GM23338 (cell line): ENCODE results near the gene CDNF. TPM values are rescaled to one million over a fixed set of nuclear protein-coding genes. Genes with fewer than 3 reads are reported as not detected.

Source experiments
- ATAC-seq: fragments of 200-7000 bp; cut with Tn5 transposase; 3 replicates; pipeline ENCODE4 v1.9.1; 2020
- DNase-seq: peaks from one replicate; pipeline ENCODE4 v3.0.0-alpha.2; 2015; ENCODE audit warnings: low spot score
- H2AFZ ChIP-seq: fragments of 200-600 bp; sonication (generic); 2 replicates; pipeline ENCODE4 v1.8.0; 2016; ENCODE audit warnings: antibody characterized with exemption, mild to moderate bottlenecking, moderate library complexity
- H3F3A ChIP-seq: fragments of 200-600 bp; sonication (generic); replicated peaks from 2 replicates; pipeline ENCODE4 v1.8.0; 2017; ENCODE audit warnings: antibody characterized with exemption, mixed run types, low read depth
- H3K27ac ChIP-seq: fragments of 200-600 bp; sonication (generic); 2 replicates; pipeline ENCODE4 v1.6.1; 2016; ENCODE audit warnings: low read depth
- H3K27me3 ChIP-seq: fragments of 200-600 bp; sonication (generic); 2 replicates; pipeline ENCODE4 v1.8.0; 2016; ENCODE audit warnings: mild to moderate bottlenecking, mixed run types, moderate library complexity; ENCODE audit not compliant: insufficient read depth
- H3K36me3 ChIP-seq: fragments of 200-600 bp; sonication (generic); 2 replicates; pipeline ENCODE4 v1.8.0; 2016; ENCODE audit warnings: mild to moderate bottlenecking; ENCODE audit not compliant: insufficient read depth
- H3K4me1 ChIP-seq: fragments of 200-600 bp; sonication (generic); 2 replicates; pipeline ENCODE4 v1.8.0; 2016; ENCODE audit warnings: mild to moderate bottlenecking, moderate library complexity; ENCODE audit not compliant: insufficient read depth
- H3K4me2 ChIP-seq: fragments of 200-600 bp; sonication (generic); 2 replicates; pipeline ENCODE4 v1.7.1; 2017; ENCODE audit warnings: mixed run types
- H3K4me3 ChIP-seq: fragments of 200-600 bp; sonication (generic); 2 replicates; pipeline ENCODE4 v1.6.1; 2016; ENCODE audit warnings: mixed run types
- H3K79me2 ChIP-seq: fragments of 200-600 bp; sonication (generic); replicated peaks from 2 replicates; pipeline ENCODE4 v1.8.0; 2017; ENCODE audit warnings: mild to moderate bottlenecking; ENCODE audit not compliant: insufficient read depth
- H3K9me2 ChIP-seq: fragments of 200-600 bp; sonication (generic); 2 replicates; pipeline ENCODE4 v1.8.0; 2017; ENCODE audit not compliant: insufficient read depth
- H4K20me1 ChIP-seq: fragments of 200-600 bp; sonication (generic); replicated peaks from 2 replicates; pipeline ENCODE4 v1.8.0; 2017; ENCODE audit warnings: mild to moderate bottlenecking; ENCODE audit not compliant: insufficient read depth
- H3K27ac Mint-ChIP-seq: 2 replicates; pipeline ENCODE4 v1.8.0; 2020; ENCODE audit warnings: inconsistent platforms, mild to moderate bottlenecking, moderate library complexity, mixed read lengths
- H3K27me3 Mint-ChIP-seq: 3 replicates; pipeline ENCODE4 v1.8.0; 2022; ENCODE audit warnings: low read depth, mild to moderate bottlenecking, moderate library complexity, mixed read lengths, inconsistent platforms; ENCODE audit not compliant: insufficient read depth, poor library complexity
- H3K36me3 Mint-ChIP-seq: 3 replicates; pipeline ENCODE4 v1.8.0; 2021; ENCODE audit warnings: low read depth, mild to moderate bottlenecking, inconsistent platforms, moderate library complexity, mixed read lengths
- H3K4me1 Mint-ChIP-seq: 3 replicates; pipeline ENCODE4 v1.8.0; 2020; ENCODE audit warnings: mild to moderate bottlenecking, inconsistent platforms, mixed read lengths
- H3K4me3 Mint-ChIP-seq: 3 replicates; pipeline ENCODE4 v1.8.0; 2021; ENCODE audit warnings: moderate library complexity, mild to moderate bottlenecking, inconsistent platforms, mixed read lengths
- H3K9me3 Mint-ChIP-seq: 3 replicates; pipeline ENCODE4 v1.8.0; 2020; ENCODE audit warnings: moderate library complexity, mild to moderate bottlenecking, inconsistent platforms, mixed read lengths
- CREB1 ChIP-seq: fragments of 250-450 bp; sonication (Bioruptor Pico); IDR thresholded peaks from 2 replicates; pipeline ENCODE4 v1.5.0; 2020; ENCODE audit warnings: low read depth, mild to moderate bottlenecking, moderate library complexity
- EZH2 ChIP-seq: fragments of 200-600 bp; sonication (generic); IDR thresholded peaks from one replicate; pipeline ENCODE4 v1.8.0; 2017; ENCODE audit warnings: antibody characterized with exemption, mild to moderate bottlenecking, low read depth; ENCODE audit not compliant: unreplicated experiment
- EZH2phosphoT487 ChIP-seq: fragments of 200-600 bp; sonication (generic); IDR thresholded peaks from one replicate; pipeline ENCODE4 v1.8.1; 2018; ENCODE audit warnings: antibody characterized with exemption; ENCODE audit not compliant: unreplicated experiment
- JUNB ChIP-seq: IDR thresholded peaks from one replicate; pipeline ENCODE4 v1.6.1; 2016; ENCODE audit warnings: antibody characterized with exemption; ENCODE audit not compliant: unreplicated experiment
- NANOG ChIP-seq: IDR thresholded peaks from 2 replicates; pipeline ENCODE4 v1.6.1; 2016; ENCODE audit warnings: antibody characterized with exemption, borderline replicate concordance
- POLR2AphosphoS5 ChIP-seq: IDR thresholded peaks from 2 replicates; pipeline ENCODE4 v1.6.1; 2016; ENCODE audit warnings: antibody characterized with exemption, low read depth
- STAT1 ChIP-seq: IDR thresholded peaks from one replicate; pipeline ENCODE4 v1.6.1; 2016; ENCODE audit warnings: antibody characterized with exemption; ENCODE audit not compliant: unreplicated experiment
- ZNF114 ChIP-seq: fragments of 250-450 bp; sonication (Bioruptor Pico); IDR thresholded peaks from 2 replicates; pipeline ENCODE4 v1.5.0; 2020; ENCODE audit warnings: mild to moderate bottlenecking, moderate library complexity
- ZNF331 ChIP-seq: fragments of 250-450 bp; sonication (Bioruptor Pico); IDR thresholded peaks from 2 replicates; pipeline ENCODE4 v1.5.0; 2020; ENCODE audit warnings: low read depth, mild to moderate bottlenecking, moderate library complexity
- polyA plus RNA-seq: library from polyadenylated mRNA; unstranded; fragments of >200 nt; fragmentation: Nextera tagmentation; extraction: Ambion mirVana; gene quantifications from 2 replicates; pipeline ENCODE4 v1.2.1, GENCODE V29; 2016
- total RNA-seq: library from RNA; depleted of rRNA; stranded (reverse); fragments of >200 nt; shearing (Covaris generic); gene quantifications from 2 replicates; pipeline ENCODE4 v1.2.3, GENCODE V29; 2014
- TF ChIP-seq, protein P1 (sequence below), 2 experiments: fragments of 200-600 bp in 1 of 2; sonication (generic) in 1 of 2; conservative IDR thresholded peaks; 2 replicates each; pipeline versions ENCODE4 v1.5.1 to v1.6.1; 2016 to 2017; ENCODE audit warnings: antibody characterized with exemption in 2 of 2, low read depth in 2 of 2, mild to moderate bottlenecking in 2 of 2, moderate library complexity in 1 of 2
- TF ChIP-seq, protein P2 (sequence below): IDR thresholded peaks from 2 replicates; pipeline ENCODE4 v1.6.1; 2016; ENCODE audit warnings: antibody characterized with exemption
- TF ChIP-seq, protein P3 (sequence below): fragments of 250-450 bp; sonication (Bioruptor Pico); IDR thresholded peaks from 2 replicates; pipeline ENCODE4 v1.5.0; 2020; ENCODE audit warnings: mild to moderate bottlenecking, moderate library complexity
- TF ChIP-seq, protein P4 (sequence below): IDR thresholded peaks from one replicate; pipeline ENCODE4 v1.6.1; 2018; ENCODE audit warnings: antibody characterized with exemption; ENCODE audit not compliant: unreplicated experiment

Gene CDNF
- total and polyA plus RNA-seq, 2 experiments from 2014 or later: 0.26 to 1.1 TPM

DNA sequence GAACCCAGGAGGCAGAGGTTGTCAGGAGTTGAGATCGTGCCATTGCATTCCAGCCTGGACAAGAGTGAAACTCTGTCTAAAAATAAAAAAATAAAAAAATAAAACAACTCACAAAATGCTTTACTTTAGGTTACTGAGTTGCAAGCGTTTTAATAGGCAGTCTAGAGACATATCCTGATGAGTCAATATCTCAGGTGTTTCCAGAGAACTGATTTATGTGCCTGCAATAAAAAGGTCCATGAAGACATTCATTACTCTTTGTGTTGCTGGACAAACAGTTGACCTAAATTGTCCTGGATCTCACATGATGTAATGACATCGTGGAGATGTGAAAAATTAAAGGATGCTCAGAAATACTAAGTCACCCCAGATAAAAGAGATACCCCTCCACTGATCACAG lies 31.5 kb downstream of the CDNF start:
- no peaks in the 10 kb centered on the region for H4K20me1 ChIP-seq
- Mint-ChIP-seq H3K4me1 (peaks cover 3% of the 10 kb centered on the region; the same call in 2 of the 3 replicates), H3K36me3 (no peaks in the 10 kb centered on the region), H3K27ac (no peak overlapping the region), H3K4me3 (no peak overlapping the region), H3K27me3 (peaks cover 2% of the 10 kb centered on the region), H3K9me3 (no peaks in the 10 kb centered on the region; the same call in 2 of the 3 replicates)
- H3K9me2 ChIP-seq: no peaks in the 10 kb centered on the region
- H3F3A ChIP-seq: no peaks in the 10 kb centered on the region
- DNase-seq (no peak), ATAC-seq (no peak)
- no peak for TF ChIP-seq NANOG
- TF ChIP-seq ZNF331 (CRISPR knock-in tag): no peak
- no peak for TF ChIP-seq STAT1
- no peak for TF ChIP-seq POLR2AphosphoS5
- TF ChIP-seq, protein P1, sequence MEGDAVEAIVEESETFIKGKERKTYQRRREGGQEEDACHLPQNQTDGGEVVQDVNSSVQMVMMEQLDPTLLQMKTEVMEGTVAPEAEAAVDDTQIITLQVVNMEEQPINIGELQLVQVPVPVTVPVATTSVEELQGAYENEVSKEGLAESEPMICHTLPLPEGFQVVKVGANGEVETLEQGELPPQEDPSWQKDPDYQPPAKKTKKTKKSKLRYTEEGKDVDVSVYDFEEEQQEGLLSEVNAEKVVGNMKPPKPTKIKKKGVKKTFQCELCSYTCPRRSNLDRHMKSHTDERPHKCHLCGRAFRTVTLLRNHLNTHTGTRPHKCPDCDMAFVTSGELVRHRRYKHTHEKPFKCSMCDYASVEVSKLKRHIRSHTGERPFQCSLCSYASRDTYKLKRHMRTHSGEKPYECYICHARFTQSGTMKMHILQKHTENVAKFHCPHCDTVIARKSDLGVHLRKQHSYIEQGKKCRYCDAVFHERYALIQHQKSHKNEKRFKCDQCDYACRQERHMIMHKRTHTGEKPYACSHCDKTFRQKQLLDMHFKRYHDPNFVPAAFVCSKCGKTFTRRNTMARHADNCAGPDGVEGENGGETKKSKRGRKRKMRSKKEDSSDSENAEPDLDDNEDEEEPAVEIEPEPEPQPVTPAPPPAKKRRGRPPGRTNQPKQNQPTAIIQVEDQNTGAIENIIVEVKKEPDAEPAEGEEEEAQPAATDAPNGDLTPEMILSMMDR (conservative IDR thresholded peaks at IDR 0.05; ENCODE audit: low read depth in 2 of 2): no peak
- TF ChIP-seq, protein P2, sequence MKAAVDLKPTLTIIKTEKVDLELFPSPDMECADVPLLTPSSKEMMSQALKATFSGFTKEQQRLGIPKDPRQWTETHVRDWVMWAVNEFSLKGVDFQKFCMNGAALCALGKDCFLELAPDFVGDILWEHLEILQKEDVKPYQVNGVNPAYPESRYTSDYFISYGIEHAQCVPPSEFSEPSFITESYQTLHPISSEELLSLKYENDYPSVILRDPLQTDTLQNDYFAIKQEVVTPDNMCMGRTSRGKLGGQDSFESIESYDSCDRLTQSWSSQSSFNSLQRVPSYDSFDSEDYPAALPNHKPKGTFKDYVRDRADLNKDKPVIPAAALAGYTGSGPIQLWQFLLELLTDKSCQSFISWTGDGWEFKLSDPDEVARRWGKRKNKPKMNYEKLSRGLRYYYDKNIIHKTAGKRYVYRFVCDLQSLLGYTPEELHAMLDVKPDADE: no peak
- TF ChIP-seq JUNB: no peak
- TF ChIP-seq, protein P3, sequence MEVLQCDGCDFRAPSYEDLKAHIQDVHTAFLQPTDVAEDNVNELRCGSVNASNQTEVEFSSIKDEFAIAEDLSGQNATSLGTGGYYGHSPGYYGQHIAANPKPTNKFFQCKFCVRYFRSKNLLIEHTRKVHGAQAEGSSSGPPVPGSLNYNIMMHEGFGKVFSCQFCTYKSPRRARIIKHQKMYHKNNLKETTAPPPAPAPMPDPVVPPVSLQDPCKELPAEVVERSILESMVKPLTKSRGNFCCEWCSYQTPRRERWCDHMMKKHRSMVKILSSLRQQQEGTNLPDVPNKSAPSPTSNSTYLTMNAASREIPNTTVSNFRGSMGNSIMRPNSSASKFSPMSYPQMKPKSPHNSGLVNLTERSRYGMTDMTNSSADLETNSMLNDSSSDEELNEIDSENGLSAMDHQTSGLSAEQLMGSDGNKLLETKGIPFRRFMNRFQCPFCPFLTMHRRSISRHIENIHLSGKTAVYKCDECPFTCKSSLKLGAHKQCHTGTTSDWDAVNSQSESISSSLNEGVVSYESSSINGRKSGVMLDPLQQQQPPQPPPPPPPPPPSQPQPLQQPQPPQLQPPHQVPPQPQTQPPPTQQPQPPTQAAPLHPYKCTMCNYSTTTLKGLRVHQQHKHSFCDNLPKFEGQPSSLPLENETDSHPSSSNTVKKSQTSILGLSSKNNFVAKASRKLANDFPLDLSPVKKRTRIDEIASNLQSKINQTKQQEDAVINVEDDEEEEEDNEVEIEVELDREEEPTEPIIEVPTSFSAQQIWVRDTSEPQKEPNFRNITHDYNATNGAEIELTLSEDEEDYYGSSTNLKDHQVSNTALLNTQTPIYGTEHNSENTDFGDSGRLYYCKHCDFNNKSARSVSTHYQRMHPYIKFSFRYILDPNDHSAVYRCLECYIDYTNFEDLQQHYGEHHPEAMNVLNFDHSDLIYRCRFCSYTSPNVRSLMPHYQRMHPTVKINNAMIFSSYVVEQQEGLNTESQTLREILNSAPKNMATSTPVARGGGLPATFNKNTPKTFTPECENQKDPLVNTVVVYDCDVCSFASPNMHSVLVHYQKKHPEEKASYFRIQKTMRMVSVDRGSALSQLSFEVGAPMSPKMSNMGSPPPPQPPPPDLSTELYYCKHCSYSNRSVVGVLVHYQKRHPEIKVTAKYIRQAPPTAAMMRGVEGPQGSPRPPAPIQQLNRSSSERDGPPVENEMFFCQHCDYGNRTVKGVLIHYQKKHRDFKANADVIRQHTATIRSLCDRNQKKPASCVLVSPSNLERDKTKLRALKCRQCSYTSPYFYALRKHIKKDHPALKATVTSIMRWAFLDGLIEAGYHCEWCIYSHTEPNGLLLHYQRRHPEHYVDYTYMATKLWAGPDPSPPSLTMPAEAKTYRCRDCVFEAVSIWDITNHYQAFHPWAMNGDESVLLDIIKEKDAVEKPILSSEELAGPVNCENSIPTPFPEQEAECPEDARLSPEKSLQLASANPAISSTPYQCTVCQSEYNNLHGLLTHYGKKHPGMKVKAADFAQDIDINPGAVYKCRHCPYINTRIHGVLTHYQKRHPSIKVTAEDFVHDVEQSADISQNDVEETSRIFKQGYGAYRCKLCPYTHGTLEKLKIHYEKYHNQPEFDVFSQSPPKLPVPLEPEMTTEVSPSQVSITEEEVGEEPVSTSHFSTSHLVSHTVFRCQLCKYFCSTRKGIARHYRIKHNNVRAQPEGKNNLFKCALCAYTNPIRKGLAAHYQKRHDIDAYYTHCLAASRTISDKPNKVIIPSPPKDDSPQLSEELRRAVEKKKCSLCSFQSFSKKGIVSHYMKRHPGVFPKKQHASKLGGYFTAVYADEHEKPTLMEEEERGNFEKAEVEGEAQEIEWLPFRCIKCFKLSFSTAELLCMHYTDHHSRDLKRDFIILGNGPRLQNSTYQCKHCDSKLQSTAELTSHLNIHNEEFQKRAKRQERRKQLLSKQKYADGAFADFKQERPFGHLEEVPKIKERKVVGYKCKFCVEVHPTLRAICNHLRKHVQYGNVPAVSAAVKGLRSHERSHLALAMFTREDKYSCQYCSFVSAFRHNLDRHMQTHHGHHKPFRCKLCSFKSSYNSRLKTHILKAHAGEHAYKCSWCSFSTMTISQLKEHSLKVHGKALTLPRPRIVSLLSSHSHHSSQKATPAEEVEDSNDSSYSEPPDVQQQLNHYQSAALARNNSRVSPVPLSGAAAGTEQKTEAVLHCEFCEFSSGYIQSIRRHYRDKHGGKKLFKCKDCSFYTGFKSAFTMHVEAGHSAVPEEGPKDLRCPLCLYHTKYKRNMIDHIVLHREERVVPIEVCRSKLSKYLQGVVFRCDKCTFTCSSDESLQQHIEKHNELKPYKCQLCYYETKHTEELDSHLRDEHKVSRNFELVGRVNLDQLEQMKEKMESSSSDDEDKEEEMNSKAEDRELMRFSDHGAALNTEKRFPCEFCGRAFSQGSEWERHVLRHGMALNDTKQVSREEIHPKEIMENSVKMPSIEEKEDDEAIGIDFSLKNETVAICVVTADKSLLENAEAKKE (CRISPR knock-in tag): no peak
- TF ChIP-seq ZNF114 (CRISPR knock-in tag): no peak
- TF ChIP-seq CREB1 (CRISPR knock-in tag): no peak
- TF ChIP-seq EZH2: no peak
- TF ChIP-seq, protein P4, sequence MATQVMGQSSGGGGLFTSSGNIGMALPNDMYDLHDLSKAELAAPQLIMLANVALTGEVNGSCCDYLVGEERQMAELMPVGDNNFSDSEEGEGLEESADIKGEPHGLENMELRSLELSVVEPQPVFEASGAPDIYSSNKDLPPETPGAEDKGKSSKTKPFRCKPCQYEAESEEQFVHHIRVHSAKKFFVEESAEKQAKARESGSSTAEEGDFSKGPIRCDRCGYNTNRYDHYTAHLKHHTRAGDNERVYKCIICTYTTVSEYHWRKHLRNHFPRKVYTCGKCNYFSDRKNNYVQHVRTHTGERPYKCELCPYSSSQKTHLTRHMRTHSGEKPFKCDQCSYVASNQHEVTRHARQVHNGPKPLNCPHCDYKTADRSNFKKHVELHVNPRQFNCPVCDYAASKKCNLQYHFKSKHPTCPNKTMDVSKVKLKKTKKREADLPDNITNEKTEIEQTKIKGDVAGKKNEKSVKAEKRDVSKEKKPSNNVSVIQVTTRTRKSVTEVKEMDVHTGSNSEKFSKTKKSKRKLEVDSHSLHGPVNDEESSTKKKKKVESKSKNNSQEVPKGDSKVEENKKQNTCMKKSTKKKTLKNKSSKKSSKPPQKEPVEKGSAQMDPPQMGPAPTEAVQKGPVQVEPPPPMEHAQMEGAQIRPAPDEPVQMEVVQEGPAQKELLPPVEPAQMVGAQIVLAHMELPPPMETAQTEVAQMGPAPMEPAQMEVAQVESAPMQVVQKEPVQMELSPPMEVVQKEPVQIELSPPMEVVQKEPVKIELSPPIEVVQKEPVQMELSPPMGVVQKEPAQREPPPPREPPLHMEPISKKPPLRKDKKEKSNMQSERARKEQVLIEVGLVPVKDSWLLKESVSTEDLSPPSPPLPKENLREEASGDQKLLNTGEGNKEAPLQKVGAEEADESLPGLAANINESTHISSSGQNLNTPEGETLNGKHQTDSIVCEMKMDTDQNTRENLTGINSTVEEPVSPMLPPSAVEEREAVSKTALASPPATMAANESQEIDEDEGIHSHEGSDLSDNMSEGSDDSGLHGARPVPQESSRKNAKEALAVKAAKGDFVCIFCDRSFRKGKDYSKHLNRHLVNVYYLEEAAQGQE: no peak
- no peak for TF ChIP-seq EZH2phosphoT487
- no peak overlapping the region for H3K4me3 ChIP-seq
- no peak overlapping the region for H3K4me2 ChIP-seq
- no peak overlapping the region for H2AFZ ChIP-seq
- H3K36me3 ChIP-seq: no peaks in the 10 kb centered on the region
- H3K4me1 ChIP-seq: no peaks in the 10 kb centered on the region
- no peaks in the 10 kb centered on the region for H3K27me3 ChIP-seq
- H3K27ac ChIP-seq: no peak overlapping the region
- H3K79me2 ChIP-seq: no peaks in the 10 kb centered on the region
